ENCODE measurements around the gene SUGCT. TPM values are rescaled to one million over a fixed set of nuclear protein-coding genes. Genes with fewer than 3 reads are reported as not detected.

The SUGCT gene
- total and polyA plus RNA-seq, 5 donors from 2014 or later: 0.52 to 3.1 (median 1.5) TPM; not detected in 1

- Histone ChIP-seq H3K4me1 (ENCODE audit: control insufficient read depth, insufficient read depth, low read length, poor library complexity, severe bottlenecking) (no peaks in the 10 kb centered on the region), H3K27ac (ENCODE audit: insufficient read depth, low read length, poor library complexity, severe bottlenecking) (no peak overlapping the region), H3K27me3 (ENCODE audit: control insufficient read depth, insufficient read depth, low read length) (no peaks in the 10 kb centered on the region), H3K4me3 (ENCODE audit: low read depth, low read length) (no peak overlapping the region), H3K9me3 (ENCODE audit: control insufficient read depth in 2 of 2, low read length in 2 of 2) (no peaks in the 10 kb centered on the region), H3K36me3 (ENCODE audit: control insufficient read depth, insufficient read depth, low read length) (no peaks in the 10 kb centered on the region)
- DNase-seq: no peak
- no peak for ATAC-seq (ENCODE audit: low read depth in 2 of 2)
- no peak overlapping the region for H3K4me3 Mint-ChIP-seq
- no peaks in the 10 kb centered on the region for H3K4me1 Mint-ChIP-seq
- peaks cover 0 to 2% (median 0%) of the 10 kb centered on the region in 7 donors for H3K9me3 Mint-ChIP-seq
- H3K36me3 Mint-ChIP-seq: no peaks in the 10 kb centered on the region
- H3K27ac Mint-ChIP-seq: no peak overlapping the region
- H3K27me3 Mint-ChIP-seq: no peaks in the 10 kb centered on the region
Observed at GRCh38 chr7:40419806-40420205, 285.0 kb downstream of the SUGCT start.

GRCh38 chr7:40421433-40421832 is 286.6 kb downstream of the SUGCT start:
- no peak for ATAC-seq (ENCODE audit: low read depth in 2 of 2)
- Mint-ChIP-seq H3K27me3 (no peaks in the 10 kb centered on the region), H3K4me3 (no peak overlapping the region), H3K36me3 (no peaks in the 10 kb centered on the region), H3K27ac (no peak overlapping the region), H3K4me1 (no peaks in the 10 kb centered on the region), H3K9me3 (peaks cover 0 to 2% (median 0%) of the 10 kb centered on the region in 7 donors)
- H3K9me3 ChIP-seq (ENCODE audit: control insufficient read depth in 2 of 2, low read length in 2 of 2): no peaks in the 10 kb centered on the region
- H3K27me3 ChIP-seq (ENCODE audit: control insufficient read depth, insufficient read depth, low read length): no peaks in the 10 kb centered on the region
- H3K36me3 ChIP-seq (ENCODE audit: control insufficient read depth, insufficient read depth, low read length): no peaks in the 10 kb centered on the region
- H3K4me3 ChIP-seq (ENCODE audit: low read depth, low read length): no peak overlapping the region
- DNase-seq: no peak
- no peak overlapping the region for H3K27ac ChIP-seq (ENCODE audit: insufficient read depth, low read length, poor library complexity, severe bottlenecking)
- H3K4me1 ChIP-seq (ENCODE audit: control insufficient read depth, insufficient read depth, low read length, poor library complexity, severe bottlenecking): no peaks in the 10 kb centered on the region

- no peak overlapping the region for H3K4me3 Mint-ChIP-seq
- H3K27me3 ChIP-seq (ENCODE audit: control insufficient read depth, insufficient read depth, low read length): no peaks in the 10 kb centered on the region
- no peak overlapping the region for H3K27ac Mint-ChIP-seq
- H3K4me1 Mint-ChIP-seq: no peaks in the 10 kb centered on the region
- no peak overlapping the region for H3K27ac ChIP-seq (ENCODE audit: insufficient read depth, low read length, poor library complexity, severe bottlenecking)
- no peaks in the 10 kb centered on the region for H3K9me3 ChIP-seq (ENCODE audit: control insufficient read depth in 2 of 2, low read length in 2 of 2)
- ATAC-seq (ENCODE audit: low read depth in 2 of 2) (no peak), DNase-seq (no peak)
- no peak overlapping the region for H3K4me3 ChIP-seq (ENCODE audit: low read depth, low read length)
- no peaks in the 10 kb centered on the region for H3K4me1 ChIP-seq (ENCODE audit: control insufficient read depth, insufficient read depth, low read length, poor library complexity, severe bottlenecking)
- peaks cover 0 to 8% (median 0%) of the 10 kb centered on the region in 7 donors for H3K9me3 Mint-ChIP-seq
- H3K36me3 ChIP-seq (ENCODE audit: control insufficient read depth, insufficient read depth, low read length): no peaks in the 10 kb centered on the region
- no peaks in the 10 kb centered on the region for H3K36me3 Mint-ChIP-seq
- H3K27me3 Mint-ChIP-seq: peaks cover 4% of the 10 kb centered on the region
Observed at GRCh38 chr7:40425696-40426095, 290.9 kb downstream of the SUGCT start.

- Histone ChIP-seq H3K9me3 (ENCODE audit: control insufficient read depth in 2 of 2, low read length in 2 of 2) (no peaks in the 10 kb centered on the region), H3K4me3 (ENCODE audit: low read depth, low read length) (no peak overlapping the region), H3K27me3 (ENCODE audit: control insufficient read depth, insufficient read depth, low read length) (no peaks in the 10 kb centered on the region), H3K27ac (ENCODE audit: insufficient read depth, low read length, poor library complexity, severe bottlenecking) (no peak overlapping the region), H3K36me3 (ENCODE audit: control insufficient read depth, insufficient read depth, low read length) (no peaks in the 10 kb centered on the region), H3K4me1 (ENCODE audit: control insufficient read depth, insufficient read depth, low read length, poor library complexity, severe bottlenecking) (no peaks in the 10 kb centered on the region)
- H3K4me3 Mint-ChIP-seq: no peak overlapping the region
- peaks cover 0 to 13% (median 5%) of the 10 kb centered on the region in 7 donors for H3K9me3 Mint-ChIP-seq
- H3K27me3 Mint-ChIP-seq: peaks cover 4% of the 10 kb centered on the region
- DNase-seq: no peak
- H3K36me3 Mint-ChIP-seq: no peaks in the 10 kb centered on the region
- H3K4me1 Mint-ChIP-seq: no peaks in the 10 kb centered on the region
- ATAC-seq (ENCODE audit: low read depth in 2 of 2): no peak
- no peak overlapping the region for H3K27ac Mint-ChIP-seq
Observed at GRCh38 chr7:40428421-40428820, 293.6 kb downstream of the SUGCT start.

DNA sequence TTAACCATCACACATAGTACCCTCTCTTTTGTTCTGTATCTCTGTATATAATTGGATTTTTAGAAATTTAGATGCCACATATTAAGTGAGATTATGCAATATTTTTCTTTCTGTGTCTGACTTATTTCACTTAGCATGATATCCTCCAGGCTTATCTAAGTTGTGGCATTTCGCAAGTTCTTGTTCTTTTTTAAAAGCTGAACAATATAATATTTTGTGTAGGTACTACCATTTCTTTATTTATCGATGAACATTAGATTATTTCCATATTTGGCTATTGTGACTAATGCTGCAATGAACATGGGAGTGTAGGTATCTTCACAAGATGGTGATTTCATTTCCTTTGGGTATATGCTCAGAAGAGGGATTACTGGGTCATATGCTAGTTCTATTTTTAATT is 295.0 kb downstream of the SUGCT start:
- Mint-ChIP-seq H3K27ac (no peak overlapping the region), H3K4me1 (no peaks in the 10 kb centered on the region), H3K27me3 (peaks cover 4% of the 10 kb centered on the region), H3K9me3 (peaks cover 0 to 14% (median 11%) of the 10 kb centered on the region in 7 donors), H3K36me3 (no peaks in the 10 kb centered on the region), H3K4me3 (no peak overlapping the region)
- Histone ChIP-seq H3K27me3 (ENCODE audit: control insufficient read depth, insufficient read depth, low read length) (no peaks in the 10 kb centered on the region), H3K9me3 (ENCODE audit: control insufficient read depth in 2 of 2, low read length in 2 of 2) (no peaks in the 10 kb centered on the region), H3K36me3 (ENCODE audit: control insufficient read depth, insufficient read depth, low read length) (no peaks in the 10 kb centered on the region), H3K4me3 (ENCODE audit: low read depth, low read length) (no peak overlapping the region), H3K27ac (ENCODE audit: insufficient read depth, low read length, poor library complexity, severe bottlenecking) (no peak overlapping the region), H3K4me1 (ENCODE audit: control insufficient read depth, insufficient read depth, low read length, poor library complexity, severe bottlenecking) (no peaks in the 10 kb centered on the region)
- ATAC-seq (ENCODE audit: low read depth in 2 of 2) (no peak), DNase-seq (no peak)

- ATAC-seq (ENCODE audit: low read depth in 2 of 2): no peak
- peaks cover 0 to 14% (median 11%) of the 10 kb centered on the region in 7 donors for H3K9me3 Mint-ChIP-seq
- DNase-seq: no peak
- peaks cover 4% of the 10 kb centered on the region for H3K27me3 Mint-ChIP-seq
- H3K4me1 Mint-ChIP-seq: no peaks in the 10 kb centered on the region
- H3K27ac ChIP-seq (ENCODE audit: insufficient read depth, low read length, poor library complexity, severe bottlenecking): no peak overlapping the region
- no peaks in the 10 kb centered on the region for H3K36me3 Mint-ChIP-seq
- H3K27me3 ChIP-seq (ENCODE audit: control insufficient read depth, insufficient read depth, low read length): no peaks in the 10 kb centered on the region
- no peak overlapping the region for H3K4me3 Mint-ChIP-seq
- no peak overlapping the region for H3K27ac Mint-ChIP-seq
- H3K4me1 ChIP-seq (ENCODE audit: control insufficient read depth, insufficient read depth, low read length, poor library complexity, severe bottlenecking): no peaks in the 10 kb centered on the region
- H3K36me3 ChIP-seq (ENCODE audit: control insufficient read depth, insufficient read depth, low read length): no peaks in the 10 kb centered on the region
- H3K9me3 ChIP-seq (ENCODE audit: control insufficient read depth in 2 of 2, low read length in 2 of 2): no peaks in the 10 kb centered on the region
- H3K4me3 ChIP-seq (ENCODE audit: low read depth, low read length): no peak overlapping the region
Observed at GRCh38 chr7:40432046-40432445, 297.2 kb downstream of the SUGCT start.

DNA sequence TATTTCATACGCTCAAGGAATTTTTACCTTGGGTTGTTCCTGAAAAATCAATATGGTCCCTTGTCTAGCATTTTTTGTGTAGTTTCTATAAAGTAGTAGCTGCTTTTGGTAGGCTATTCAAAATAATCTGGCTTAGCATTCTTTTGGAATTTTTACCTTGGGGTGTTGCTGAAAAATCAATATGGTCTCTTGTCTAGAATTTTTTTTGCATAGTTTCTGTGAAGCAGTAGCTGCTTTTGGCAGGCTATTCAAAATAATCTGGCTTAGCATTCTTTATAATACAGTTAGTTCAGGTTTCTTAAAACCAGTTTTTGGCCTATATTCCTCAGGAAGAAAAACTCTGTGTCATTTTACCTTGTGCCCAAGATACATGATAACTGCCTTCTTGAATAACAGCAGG is 301.9 kb downstream of the SUGCT start:
- Histone ChIP-seq H3K27ac (ENCODE audit: insufficient read depth, low read length, poor library complexity, severe bottlenecking) (no peak overlapping the region), H3K4me1 (ENCODE audit: control insufficient read depth, insufficient read depth, low read length, poor library complexity, severe bottlenecking) (no peaks in the 10 kb centered on the region), H3K4me3 (ENCODE audit: low read depth, low read length) (no peak overlapping the region), H3K36me3 (ENCODE audit: control insufficient read depth, insufficient read depth, low read length) (no peaks in the 10 kb centered on the region), H3K9me3 (ENCODE audit: control insufficient read depth in 2 of 2, low read length in 2 of 2) (peaks cover 2% of the 10 kb centered on the region in 2 experiments), H3K27me3 (ENCODE audit: control insufficient read depth, insufficient read depth, low read length) (no peaks in the 10 kb centered on the region)
- no peaks in the 10 kb centered on the region for H3K4me1 Mint-ChIP-seq
- H3K4me3 Mint-ChIP-seq: no peak overlapping the region
- H3K36me3 Mint-ChIP-seq: no peaks in the 10 kb centered on the region
- DNase-seq (no peak), ATAC-seq (ENCODE audit: low read depth in 2 of 2) (no peak)
- H3K27me3 Mint-ChIP-seq: no peaks in the 10 kb centered on the region
- peaks cover 0 to 30% (median 12%) of the 10 kb centered on the region in 7 donors for H3K9me3 Mint-ChIP-seq
- H3K27ac Mint-ChIP-seq: no peak overlapping the region

DNA sequence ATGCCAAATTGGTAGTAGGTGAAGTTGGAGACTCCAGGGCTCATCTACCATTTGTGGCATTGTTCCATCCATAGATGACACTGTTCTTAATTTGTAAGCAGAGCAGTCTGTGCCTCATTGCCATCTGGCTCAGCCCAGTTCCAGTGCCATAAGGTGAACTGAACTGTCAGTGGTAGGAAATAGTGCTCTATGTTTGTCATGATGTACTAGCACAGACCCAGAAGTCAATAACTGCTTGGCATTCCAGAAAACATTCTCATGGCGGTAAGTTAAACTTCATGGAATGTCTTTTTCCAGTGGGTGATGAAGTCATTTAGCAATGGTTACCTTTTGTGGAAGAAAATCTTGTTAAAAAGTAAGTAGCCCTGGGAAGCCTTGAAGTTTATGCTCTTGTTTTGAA is 302.7 kb downstream of the SUGCT start:
- peaks cover 2 to 5% of the 10 kb centered on the region in 2 experiments for H3K9me3 ChIP-seq (ENCODE audit: control insufficient read depth in 2 of 2, low read length in 2 of 2)
- H3K4me1 Mint-ChIP-seq: no peaks in the 10 kb centered on the region
- H3K27ac Mint-ChIP-seq: no peak overlapping the region
- no peaks in the 10 kb centered on the region for H3K36me3 Mint-ChIP-seq
- no peak overlapping the region for H3K4me3 ChIP-seq (ENCODE audit: low read depth, low read length)
- no peak overlapping the region for H3K27ac ChIP-seq (ENCODE audit: insufficient read depth, low read length, poor library complexity, severe bottlenecking)
- DNase-seq (no peak), ATAC-seq (ENCODE audit: low read depth in 2 of 2) (no peak)
- H3K27me3 ChIP-seq (ENCODE audit: control insufficient read depth, insufficient read depth, low read length): no peaks in the 10 kb centered on the region
- H3K9me3 Mint-ChIP-seq: peaks cover 0 to 29% (median 17%) of the 10 kb centered on the region in 7 donors
- no peaks in the 10 kb centered on the region for H3K27me3 Mint-ChIP-seq
- no peaks in the 10 kb centered on the region for H3K36me3 ChIP-seq (ENCODE audit: control insufficient read depth, insufficient read depth, low read length)
- no peaks in the 10 kb centered on the region for H3K4me1 ChIP-seq (ENCODE audit: control insufficient read depth, insufficient read depth, low read length, poor library complexity, severe bottlenecking)
- H3K4me3 Mint-ChIP-seq: no peak overlapping the region

Measured in CD4-positive, CD25-positive, alpha-beta regulatory T cell (primary cell).